ENCODE results near the gene PCDH12. TPM values are rescaled to one million over a fixed set of nuclear protein-coding genes. Genes with fewer than 3 reads are reported as not detected.

The PCDH12 gene
- total RNA-seq, 1 experiment from 2014 or later: 0.15 TPM

- H3K4me1 ChIP-seq (ENCODE audit: insufficient read depth, low read length): peaks cover 25% of the 10 kb centered on the region
- peaks cover 35% of the 10 kb centered on the region for H3K79me2 ChIP-seq (ENCODE audit: low read length)
- intact Hi-C loops (cut with micrococcal nuclease): loop anchor here (2.0 kb wide), 1 partner anchor 276 kb away; no protein-coding TSS in a partner anchor
- peak within 1 kb of the TSS; percentile 90 for H3K9ac ChIP-seq (ENCODE audit: low read length)
- no peaks in the 10 kb centered on the region for H3F3A ChIP-seq (ENCODE audit: low read length, unreplicated experiment)
- peak within 1 kb of the TSS; percentile 78 for H3K4me3 ChIP-seq (ENCODE audit: low read length)
- no peaks in the 10 kb centered on the region for H3K27me3 ChIP-seq (ENCODE audit: low read length)
- H3K36me3 ChIP-seq (ENCODE audit: low read depth, low read length): no peaks in the 10 kb centered on the region; the same call in 1 of the 2 replicates
- peak within 1 kb of the TSS; percentile 58 for H3K27ac ChIP-seq (ENCODE audit: low read length)
- POLR2A ChIA-PET (ENCODE audit: unreplicated experiment): interaction anchor here (0.6 to 1.0 kb wide), 3 partner anchors 45 to 151 kb away, joined by 3 to 5 read pairs (median 3); partner anchors contain the start of gene DELE1
- H2AFZ ChIP-seq (ENCODE audit: low read length): peak within 1 kb of the TSS; percentile 96
- CTCF ChIA-PET: interaction anchor here (0.5 to 1.4 kb wide), 7 partner anchors 9 to 676 kb away, joined by 3 to 9 read pairs (median 4); no protein-coding TSS in a partner anchor
- TSS peak; percentile 79 for BruUV-seq (replicated peaks)
- no peaks in the 10 kb centered on the region for H3K9me2 ChIP-seq (replicated peaks; ENCODE audit: low read length)
- H3K9me3 ChIP-seq (ENCODE audit: low read length): no peaks in the 10 kb centered on the region
- no peaks in the 10 kb centered on the region for H4K20me1 ChIP-seq (ENCODE audit: low read length)
- peak within 1 kb of the TSS; percentile 74 for H3K4me2 ChIP-seq (ENCODE audit: low read length)
- peak; percentile 96 for ATAC-seq
- peak; percentile 88 for DNase-seq
- TF ChIP-seq CTCF (conservative IDR thresholded peaks at IDR 0.05; ENCODE audit: low read depth, low read length) (peak; percentile 77), EZH2 (IDR thresholded peaks at IDR 0.05; ENCODE audit: low read length, unreplicated experiment) (no peak)
Measured at GRCh38 chr5:141968914-141969608, 11.1 kb upstream of the PCDH12 start, which contains the start of gene RNF14. Gene RNF14 (plus strand): TSS chr5:141969105. CDS start chr5:141973589, 4,484 bp downstream.

- H3K4me2 ChIP-seq (ENCODE audit: low read length): no peak overlapping the region
- H3K4me3 ChIP-seq (ENCODE audit: low read length): no peak overlapping the region
- peaks cover 14% of the 10 kb centered on the region for H3K4me1 ChIP-seq (ENCODE audit: insufficient read depth, low read length)
- TF ChIP-seq CTCF (conservative IDR thresholded peaks at IDR 0.05; ENCODE audit: low read depth, low read length) (no peak), EZH2phosphoT487 (IDR thresholded peaks at IDR 0.05; ENCODE audit: borderline replicate concordance, low read length) (no peak), EZH2 (IDR thresholded peaks at IDR 0.05; ENCODE audit: low read length, unreplicated experiment) (no peak)
- CTCF ChIA-PET: no interaction called here
- H3K9me3 ChIP-seq (ENCODE audit: low read length): no peaks in the 10 kb centered on the region
- no peaks in the 10 kb centered on the region for H4K20me1 ChIP-seq (ENCODE audit: low read length)
- no peaks in the 10 kb centered on the region for H3K27me3 ChIP-seq (ENCODE audit: low read length)
- H2AFZ ChIP-seq (ENCODE audit: low read length): no peak overlapping the region
- no peak for ATAC-seq
- no peak overlapping the region for H3K27ac ChIP-seq (ENCODE audit: low read length)
- DNase-seq: no peak
- no peaks in the 10 kb centered on the region for H3K36me3 ChIP-seq (ENCODE audit: low read depth, low read length)
- H3F3A ChIP-seq (ENCODE audit: low read length, unreplicated experiment): no peaks in the 10 kb centered on the region
- intact Hi-C loops (cut with micrococcal nuclease): no loop called here
- peaks cover 26% of the 10 kb centered on the region for H3K79me2 ChIP-seq (ENCODE audit: low read length)
- POLR2A ChIA-PET (ENCODE audit: unreplicated experiment): no interaction called here
- H3K9me2 ChIP-seq (replicated peaks; ENCODE audit: low read length): no peaks in the 10 kb centered on the region
- BruUV-seq (replicated peaks): no TSS peak
- H3K9ac ChIP-seq (ENCODE audit: low read length): no peak overlapping the region
Measured at GRCh38 chr5:141966963-141967333, 8.9 kb upstream of the PCDH12 start.
